MCF 10A (cell line): Measurements from ENCODE around the gene FZD8. TPM values are rescaled to one million over a fixed set of nuclear protein-coding genes. Genes with fewer than 3 reads are reported as not detected.

ENCODE experiments used
- BruUV-seq: library from RNA; stranded (reverse); fragments of 400-500 nt; replicated peaks from 2 replicates; lab custom pipeline; 2021; lab: Mats Ljungman, UMichigan
- CTCF ChIA-PET: fragments of 300-600 bp; sonication (Branson Sonifier 250); formaldehyde crosslinking; extraction: SDS; loops from one replicate; lab custom pipeline; 2021; ENCODE audit warnings: antibody characterized with exemption, inconsistent platforms; lab: Yijun Ruan, JAX
- POLR2A ChIA-PET: fragments of 300-600, 350-650 bp; sonication (Branson Sonifier 250); formaldehyde crosslinking; extraction: SDS; loops from one replicate; lab custom pipeline; 2020; ENCODE audit warnings: antibody characterized with exemption, inconsistent platforms; lab: Yijun Ruan, JAX
- DNase-seq: peaks from one replicate; pipeline ENCODE4 v3.0.0-alpha.2; 2018; ENCODE audit not compliant: unreplicated experiment
- H3K27ac Mint-ChIP-seq: one replicate; pipeline ENCODE4 v1.8.0; 2022; ENCODE audit warnings: mild to moderate bottlenecking, low read depth, mixed read lengths; ENCODE audit not compliant: unreplicated experiment
- H3K27me3 Mint-ChIP-seq: one replicate; pipeline ENCODE4 v1.8.0; 2022; ENCODE audit warnings: mixed read lengths; ENCODE audit not compliant: insufficient read depth, unreplicated experiment
- H3K36me3 Mint-ChIP-seq: one replicate; pipeline ENCODE4 v1.8.0; 2022; ENCODE audit warnings: mild to moderate bottlenecking, moderate library complexity, mixed read lengths; ENCODE audit not compliant: insufficient read depth, unreplicated experiment
- H3K4me1 Mint-ChIP-seq: one replicate; pipeline ENCODE4 v1.8.0; 2022; ENCODE audit warnings: mixed read lengths; ENCODE audit not compliant: insufficient read depth, unreplicated experiment
- H3K4me3 Mint-ChIP-seq: one replicate; pipeline ENCODE4 v1.8.0; 2022; ENCODE audit warnings: mild to moderate bottlenecking, moderate library complexity, mixed read lengths; ENCODE audit not compliant: unreplicated experiment
- H3K9me3 Mint-ChIP-seq: one replicate; pipeline ENCODE4 v1.8.0; 2022; ENCODE audit warnings: mixed read lengths; ENCODE audit not compliant: unreplicated experiment
- CTCF ChIP-seq: fragments of 200-600 bp; IDR thresholded peaks from one replicate; pipeline ENCODE4 v1.8.0; 2022; ENCODE audit warnings: antibody characterized with exemption, mild to moderate bottlenecking; ENCODE audit not compliant: unreplicated experiment
- intact Hi-C: fragments of 100-400 bp; cut with micrococcal nuclease; formaldehyde crosslinking; loops from 2 replicates; pipeline ENCODE4 v1.14.1; 2022
- total RNA-seq: library from RNA; stranded (reverse); gene quantifications from 2 replicates; pipeline ENCODE4 v1.2.3, GENCODE V29; 2022

Gene FZD8
- total RNA-seq, 1 experiment from 2014 or later: 9.8 TPM

DNA sequence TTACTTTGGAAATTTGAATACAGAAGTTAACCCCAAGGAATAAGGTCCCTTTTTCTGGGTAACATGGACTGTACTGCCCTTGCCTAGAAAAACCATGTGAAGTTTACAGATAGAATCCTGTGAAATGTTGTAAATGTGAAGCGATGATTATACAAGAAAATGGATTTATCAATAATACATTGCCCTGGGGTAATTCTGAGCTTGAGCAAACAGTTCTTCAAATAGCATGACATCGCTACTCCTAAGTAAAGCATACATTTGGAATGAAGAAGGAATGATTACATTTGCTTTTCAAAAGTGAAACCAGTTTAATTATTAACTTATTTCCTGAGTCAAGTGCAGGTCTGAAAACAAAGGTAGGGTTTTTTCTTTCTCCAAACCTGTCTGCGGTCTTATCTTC, 43.3 kb upstream of the FZD8 start:
- POLR2A ChIA-PET: interaction anchor here (0.7 kb wide), 1 partner anchor 48 kb away, joined by 3 read pairs; no protein-coding TSS in a partner anchor
- no peak overlapping the region for H3K27ac Mint-ChIP-seq
- H3K27me3 Mint-ChIP-seq: no peaks in the 10 kb centered on the region
- H3K4me3 Mint-ChIP-seq: no peak overlapping the region
- no peak for DNase-seq
- no peak for TF ChIP-seq CTCF
- no peaks in the 10 kb centered on the region for H3K4me1 Mint-ChIP-seq
- BruUV-seq: no TSS peak
- H3K9me3 Mint-ChIP-seq: no peaks in the 10 kb centered on the region
- H3K36me3 Mint-ChIP-seq: no peaks in the 10 kb centered on the region
- intact Hi-C loops: no loop called here
- CTCF ChIA-PET: interaction anchor here (0.6 kb wide), 2 partner anchors 71 to 1753 kb away, joined by 3 read pairs; no protein-coding TSS in a partner anchor

GRCh38 chr10:35684586-35684985, 42.5 kb upstream of the FZD8 start:
- Mint-ChIP-seq H3K27me3 (no peaks in the 10 kb centered on the region), H3K4me1 (no peaks in the 10 kb centered on the region), H3K9me3 (no peaks in the 10 kb centered on the region), H3K4me3 (no peak overlapping the region), H3K36me3 (no peaks in the 10 kb centered on the region), H3K27ac (no peak overlapping the region)
- ChIA-PET CTCF (interaction anchor here (0.6 kb wide), 1 partner anchor 1754 kb away, joined by 3 read pairs; no protein-coding TSS in a partner anchor), POLR2A (no interaction called here)
- intact Hi-C loops: no loop called here
- BruUV-seq: no TSS peak
- DNase-seq: no peak
- TF ChIP-seq CTCF: no peak

GRCh38 chr10:35675846-35676245, 33.8 kb upstream of the FZD8 start:
- Mint-ChIP-seq H3K9me3 (no peaks in the 10 kb centered on the region), H3K4me1 (no peaks in the 10 kb centered on the region), H3K27ac (no peak overlapping the region), H3K4me3 (no peak overlapping the region), H3K36me3 (no peaks in the 10 kb centered on the region), H3K27me3 (peaks cover 12% of the 10 kb centered on the region)
- no peak for TF ChIP-seq CTCF
- intact Hi-C loops: no loop called here
- no TSS peak for BruUV-seq
- no peak for DNase-seq
- CTCF ChIA-PET: interaction anchor here (0.6 kb wide), 1 partner anchor 1082 kb away, joined by 3 read pairs; no protein-coding TSS in a partner anchor
- POLR2A ChIA-PET: no interaction called here

- H3K36me3 Mint-ChIP-seq: no peaks in the 10 kb centered on the region
- H3K27me3 Mint-ChIP-seq: peaks cover 12% of the 10 kb centered on the region
- TF ChIP-seq CTCF: no peak
- CTCF ChIA-PET: interaction anchor here (0.5 to 0.6 kb wide), 2 partner anchors 17 to 272 kb away, joined by 3 read pairs; no protein-coding TSS in a partner anchor
- H3K9me3 Mint-ChIP-seq: no peaks in the 10 kb centered on the region
- no peaks in the 10 kb centered on the region for H3K4me1 Mint-ChIP-seq
- POLR2A ChIA-PET: no interaction called here
- no peak overlapping the region for H3K27ac Mint-ChIP-seq
- no TSS peak for BruUV-seq
- intact Hi-C loops: no loop called here
- DNase-seq: no peak
- no peak overlapping the region for H3K4me3 Mint-ChIP-seq
Observed at GRCh38 chr10:35674843-35675242, 32.7 kb upstream of the FZD8 start.
